HG02970 (cell line): ENCODE results near the gene RPS2.
"Not testable (repeated sequence)": the region's sequence is repeated elsewhere in the genome, so short reads cannot be mapped to it uniquely, and the experiment has no call there.

ENCODE experiments used
- ATAC-seq: cut with Tn5 transposase; IDR thresholded peaks from one replicate; pipeline ENCODE4 v1.9.1; 2021; ENCODE audit warnings: mild to moderate bottlenecking, moderate library complexity, moderate number of reproducible peaks; ENCODE audit not compliant: unreplicated experiment, low FRiP score

RPS2 gene

DNA sequence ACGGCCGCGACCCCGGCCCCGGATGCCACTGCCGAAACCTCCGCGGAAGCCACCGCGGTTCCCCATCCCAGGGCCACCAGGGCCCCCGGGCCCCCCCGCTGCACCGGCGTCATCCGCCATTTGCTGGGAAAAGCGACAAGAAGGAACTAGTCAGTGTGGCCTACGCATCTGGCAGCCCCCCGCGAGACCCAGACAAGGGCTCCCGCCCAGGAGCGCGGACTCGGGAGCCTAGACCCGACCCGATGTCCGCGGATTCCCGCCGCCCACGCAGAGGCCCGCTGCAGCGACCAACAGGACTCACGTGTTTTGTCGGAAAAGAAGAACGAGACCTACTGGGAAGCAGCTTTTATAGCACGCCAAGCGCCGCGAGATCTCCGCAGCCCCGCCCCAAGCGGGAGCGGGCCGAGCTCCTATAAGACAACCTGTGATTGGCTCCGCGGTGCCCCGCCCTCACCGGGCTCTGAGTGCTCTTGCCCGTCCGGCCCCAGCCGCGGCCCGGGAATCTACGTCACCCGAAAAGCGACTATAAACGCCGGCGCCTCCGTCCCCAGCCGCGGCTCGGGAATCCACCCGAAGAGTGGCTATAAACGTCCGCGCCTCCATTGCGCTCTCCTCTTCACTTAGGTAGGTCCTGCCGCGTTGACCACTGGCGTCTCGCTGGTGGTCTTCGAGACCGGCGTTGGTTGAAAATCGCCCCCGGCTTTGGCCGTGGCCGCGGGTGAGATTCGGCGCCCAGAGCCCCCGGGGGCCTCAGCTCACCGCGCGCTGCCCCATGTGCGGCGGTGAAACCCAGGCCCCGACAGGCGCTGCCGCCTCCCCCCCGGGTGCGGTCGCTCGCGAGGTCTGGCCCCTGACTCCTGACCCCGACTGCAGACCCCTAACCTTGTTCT is at the start of gene RPS2:
Gene RPS2, minus strand, starts transcription at position 321 of the 890 bp plus-strand sequence. Its CDS starts 201 bp downstream, at position 120.
- peak; percentile 80 for ATAC-seq

DNA sequence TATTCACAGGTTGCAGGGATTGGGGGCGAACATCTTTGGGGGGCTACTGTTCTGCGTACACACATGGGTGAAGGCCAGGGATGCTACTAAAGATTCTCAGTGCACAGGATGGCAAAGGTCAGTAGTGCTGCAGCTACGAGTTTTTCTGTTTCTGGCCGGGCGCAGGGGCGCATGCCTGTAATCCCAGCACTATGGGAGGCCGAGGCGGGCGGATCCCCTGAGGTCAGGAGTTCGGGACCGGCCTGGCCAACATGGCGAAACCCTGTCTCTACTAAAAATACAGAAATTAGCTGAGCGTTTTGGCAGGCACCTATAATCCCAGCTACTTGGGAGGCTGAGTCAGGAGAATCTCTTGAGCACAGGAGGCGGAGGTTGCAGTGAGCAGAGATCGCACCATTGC is 48.9 kb upstream of the RPS2 start:
- no peak for ATAC-seq

DNA sequence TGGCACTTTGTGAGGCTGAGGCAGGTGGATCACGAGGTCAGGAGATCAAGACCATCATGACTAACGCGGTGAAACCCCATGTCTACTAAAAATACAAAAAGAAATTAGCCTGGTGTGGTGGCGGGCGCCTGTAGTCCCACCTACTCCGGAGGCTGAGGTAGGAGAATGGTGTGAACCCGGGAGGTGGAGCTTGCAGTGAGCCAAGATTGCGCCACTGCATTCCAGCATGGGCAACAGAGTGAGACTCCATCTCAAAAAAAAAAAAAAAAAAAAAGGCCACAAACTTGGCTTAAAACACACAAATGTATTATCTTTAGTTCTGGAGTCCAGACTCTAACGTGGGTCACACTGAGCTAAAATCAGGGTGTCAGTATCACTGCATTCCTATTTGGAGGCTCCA is 47.1 kb upstream of the RPS2 start:
- not testable (repeated sequence) for ATAC-seq

DNA sequence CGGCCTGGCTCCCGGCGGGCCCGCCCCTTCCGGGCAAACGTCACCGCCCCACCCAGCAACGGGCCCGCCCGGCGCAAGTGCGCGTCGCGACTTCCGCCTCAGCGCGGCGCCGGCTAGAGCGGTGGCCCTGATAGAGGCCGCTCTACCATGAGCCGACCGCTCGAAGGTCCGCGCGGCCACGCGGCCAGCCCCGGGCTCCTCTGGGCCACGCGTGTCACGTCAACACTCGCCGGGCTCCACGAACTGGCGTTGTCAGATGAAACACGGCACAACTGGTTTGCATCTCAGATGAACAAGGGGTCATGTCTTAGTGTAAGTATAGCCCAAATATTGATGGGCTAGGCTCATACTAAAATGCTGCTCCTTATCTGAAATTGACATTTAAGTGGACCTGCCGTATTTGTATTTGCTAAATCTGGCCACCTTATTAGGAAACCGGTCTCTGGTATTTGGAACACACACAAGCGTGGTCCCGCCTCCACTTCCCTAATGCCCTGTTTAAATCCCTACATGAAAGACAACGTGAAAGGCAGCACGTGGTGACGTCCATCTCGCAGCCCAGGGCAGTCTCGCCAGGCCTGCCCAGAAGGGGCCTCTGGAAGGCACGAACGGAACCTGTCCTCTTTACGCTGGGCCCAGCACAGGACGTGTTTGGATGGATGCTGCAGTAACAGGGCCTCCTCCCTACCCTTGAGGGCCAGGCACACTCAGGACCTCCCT is 45.3 kb upstream of the RPS2 start, which contains the start of gene ZNF598:
Gene ZNF598, minus strand, starts transcription at position 31 of the 720 bp plus-strand sequence.
- ATAC-seq, result peak; percentile 76

DNA sequence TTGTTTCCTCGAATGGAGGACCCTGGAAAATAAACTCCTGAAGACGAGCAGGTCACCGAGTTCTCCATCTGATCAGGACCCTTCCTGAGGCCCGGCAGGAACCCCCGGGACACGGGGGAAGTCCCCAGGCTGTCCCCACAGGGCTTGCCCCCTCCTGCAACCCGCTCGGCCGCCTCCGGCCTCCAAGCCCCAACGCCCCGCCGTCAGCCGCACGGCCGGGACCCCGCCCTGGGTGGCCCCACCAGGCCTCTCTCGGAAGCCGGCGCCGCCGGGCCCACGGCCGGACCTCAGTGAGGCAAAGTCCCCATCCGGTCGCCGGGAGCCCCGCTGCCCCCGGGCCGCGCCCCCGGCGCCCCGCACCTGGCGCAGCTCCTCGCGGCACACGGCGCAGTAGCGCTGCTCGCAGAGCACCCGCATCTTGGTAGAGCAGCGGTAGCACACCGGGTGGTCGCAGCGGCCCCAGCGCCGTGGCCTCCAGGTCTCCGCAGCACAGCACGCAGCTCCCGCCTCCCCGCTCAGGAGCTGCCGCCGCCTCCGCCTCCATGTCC is 44.6 kb upstream of the RPS2 start:
- ATAC-seq, result peak; percentile 33

DNA sequence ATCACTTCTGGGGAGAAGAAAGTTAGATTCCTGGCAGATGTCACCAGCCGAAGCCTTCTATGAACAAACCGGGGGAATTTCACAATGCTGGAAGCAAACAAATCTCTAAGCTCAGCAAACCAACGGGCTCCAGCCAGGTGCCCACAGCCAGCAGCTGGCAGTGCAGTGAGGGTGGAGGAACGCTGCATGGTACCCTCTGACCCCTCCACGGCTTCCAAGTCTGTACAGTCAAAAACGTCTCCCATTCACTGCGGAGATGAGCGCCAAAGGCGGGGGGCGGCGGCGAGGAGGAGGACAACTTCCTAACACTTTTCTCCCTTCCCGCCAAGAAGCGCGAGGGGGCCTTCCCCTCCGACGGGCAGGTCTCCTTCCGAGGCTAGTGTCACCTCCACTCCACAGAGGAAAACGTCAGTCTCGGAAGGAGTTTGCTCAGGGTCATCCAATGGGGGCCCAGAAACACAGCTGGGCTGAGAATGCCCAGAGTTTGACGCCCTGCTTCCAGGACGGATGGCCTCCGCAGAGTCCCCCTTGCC is 44.1 kb upstream of the RPS2 start:
- no peak for ATAC-seq

DNA sequence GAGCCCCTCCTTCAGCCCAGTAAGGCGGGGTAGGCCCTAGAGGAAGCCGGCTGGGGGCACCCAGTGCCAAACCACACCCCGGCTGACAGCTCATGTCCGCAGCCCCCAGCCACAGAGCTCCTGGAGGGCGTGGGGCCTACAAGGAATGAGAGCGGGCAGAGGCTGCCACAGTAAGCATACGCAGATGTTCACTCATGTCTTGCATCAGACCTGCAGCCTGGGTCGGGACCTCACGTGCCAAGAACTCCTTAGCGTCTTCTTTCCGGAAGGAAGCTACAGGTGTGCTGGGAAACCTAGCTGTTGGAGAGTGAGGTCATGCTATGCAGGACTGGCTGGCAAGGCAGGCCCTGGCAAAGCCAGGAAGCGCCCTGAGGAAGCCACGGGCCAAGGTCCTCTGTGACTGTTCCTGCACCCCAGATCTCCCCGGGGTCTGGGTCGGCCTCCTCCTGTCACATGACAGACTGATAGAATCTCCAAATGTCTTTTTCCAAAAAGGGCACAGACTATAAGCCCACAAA is 43.4 kb upstream of the RPS2 start:
- no peak for ATAC-seq

DNA sequence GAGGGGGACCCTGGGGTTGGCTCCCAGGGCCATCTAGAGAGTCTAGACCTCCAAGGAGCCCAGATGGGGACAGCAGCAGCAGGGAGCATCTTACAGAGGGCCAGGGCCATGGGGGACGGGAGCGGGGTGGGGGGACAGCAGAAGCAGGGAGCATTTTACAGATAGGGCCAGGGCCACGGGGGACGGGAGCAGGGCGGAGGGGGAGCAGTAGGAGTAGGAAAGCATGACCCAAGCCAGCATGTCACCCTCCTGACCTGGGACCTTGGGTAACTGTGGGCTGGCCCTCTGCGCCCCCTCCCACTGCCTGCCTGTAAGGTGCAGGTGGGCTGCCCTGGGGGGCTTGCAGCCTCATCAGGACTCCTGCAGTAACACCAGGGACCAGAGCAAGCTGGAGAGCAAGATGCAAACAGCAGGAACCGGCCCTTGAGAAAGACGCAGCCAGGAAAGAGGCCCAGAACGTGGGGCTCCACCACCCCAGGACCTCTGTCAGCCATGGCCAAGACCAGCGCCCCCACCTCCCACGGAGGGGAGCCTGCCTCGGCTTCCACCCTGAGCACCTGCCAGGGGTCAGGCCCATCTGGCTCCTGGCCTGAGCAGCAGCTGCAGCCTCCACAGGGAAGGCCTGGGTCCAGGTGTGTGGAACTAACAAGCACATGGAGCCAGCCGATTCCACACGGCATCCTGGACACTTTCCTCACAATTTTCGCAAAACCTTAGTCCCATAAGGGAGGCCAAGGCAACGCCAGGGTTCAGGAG is 42.6 kb upstream of the RPS2 start:
- no peak for ATAC-seq

DNA sequence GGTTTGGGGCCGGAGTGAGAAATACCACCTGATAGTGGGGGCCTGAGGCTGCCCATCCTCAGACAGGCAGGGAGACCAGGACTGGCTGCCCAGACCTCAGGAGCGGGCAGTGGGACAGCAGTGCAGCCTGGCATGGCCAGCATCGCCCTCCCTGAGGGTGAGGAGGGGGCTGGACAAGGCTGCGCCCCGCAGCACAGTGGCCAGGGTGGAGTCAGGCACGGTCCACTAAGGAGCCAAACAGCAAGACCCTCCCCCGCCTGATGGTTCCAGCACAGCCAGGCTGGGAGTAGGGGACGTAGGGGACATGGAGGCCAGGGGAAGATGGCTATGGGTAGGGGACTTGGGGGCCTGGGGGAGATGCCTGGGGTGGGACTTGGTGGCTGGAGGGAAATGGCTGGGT is 41.7 kb upstream of the RPS2 start:
- no peak for ATAC-seq

DNA sequence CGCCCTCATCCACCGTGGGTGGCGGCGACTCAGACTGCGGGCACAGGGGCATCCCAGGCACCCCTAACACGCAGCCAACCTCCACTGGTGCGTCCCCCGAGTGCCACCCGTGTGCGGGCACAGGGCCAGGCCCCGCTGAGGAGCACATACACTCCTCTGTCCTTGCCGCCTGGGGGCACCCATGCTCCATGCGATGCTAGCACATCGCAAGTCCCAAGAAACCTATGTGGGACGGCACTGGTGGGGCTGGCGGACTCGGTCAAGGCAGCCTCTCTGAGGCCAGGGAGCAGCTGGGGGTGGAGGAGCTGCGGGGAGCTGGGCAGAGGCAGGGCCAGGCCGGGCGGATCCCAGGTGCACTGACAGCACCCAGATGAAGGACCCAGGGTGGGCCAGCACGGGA is 41.0 kb upstream of the RPS2 start:
- ATAC-seq, result no peak

DNA sequence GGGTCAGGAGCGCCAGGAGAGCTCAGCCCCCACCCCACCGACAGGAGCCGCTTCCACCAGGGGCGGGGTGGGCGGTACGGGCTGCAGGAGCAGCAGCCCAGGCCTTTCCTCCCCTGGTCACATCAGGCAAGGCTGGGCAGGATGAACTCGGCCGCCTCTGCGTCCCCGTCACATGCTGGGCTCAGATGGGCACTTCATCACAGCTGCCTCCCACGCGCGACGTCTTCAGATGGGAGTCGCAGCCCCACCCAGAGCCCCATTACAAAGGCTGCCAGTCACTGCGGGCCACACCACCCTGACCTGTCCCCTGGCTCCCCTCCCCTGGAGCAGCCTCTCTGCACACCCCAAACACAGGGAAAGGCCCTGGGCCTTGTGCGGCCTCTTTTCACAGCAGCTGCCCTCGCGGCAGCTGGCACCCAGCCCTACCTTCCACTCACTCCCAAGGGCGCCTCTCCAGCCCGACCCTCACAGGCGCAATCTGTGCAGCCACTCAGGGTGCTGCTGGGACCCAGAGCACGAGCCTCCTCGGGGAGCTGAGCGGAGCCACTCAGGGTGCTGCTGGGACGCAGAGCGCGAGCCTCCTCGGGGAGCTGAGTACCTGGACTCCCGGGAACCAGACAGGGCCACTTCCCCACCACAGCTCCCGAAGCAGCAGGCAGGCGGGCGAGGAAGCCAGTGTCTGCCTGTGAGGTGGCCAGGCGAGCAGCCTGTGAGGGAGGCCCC is 40.3 kb upstream of the RPS2 start:
- no peak for ATAC-seq

DNA sequence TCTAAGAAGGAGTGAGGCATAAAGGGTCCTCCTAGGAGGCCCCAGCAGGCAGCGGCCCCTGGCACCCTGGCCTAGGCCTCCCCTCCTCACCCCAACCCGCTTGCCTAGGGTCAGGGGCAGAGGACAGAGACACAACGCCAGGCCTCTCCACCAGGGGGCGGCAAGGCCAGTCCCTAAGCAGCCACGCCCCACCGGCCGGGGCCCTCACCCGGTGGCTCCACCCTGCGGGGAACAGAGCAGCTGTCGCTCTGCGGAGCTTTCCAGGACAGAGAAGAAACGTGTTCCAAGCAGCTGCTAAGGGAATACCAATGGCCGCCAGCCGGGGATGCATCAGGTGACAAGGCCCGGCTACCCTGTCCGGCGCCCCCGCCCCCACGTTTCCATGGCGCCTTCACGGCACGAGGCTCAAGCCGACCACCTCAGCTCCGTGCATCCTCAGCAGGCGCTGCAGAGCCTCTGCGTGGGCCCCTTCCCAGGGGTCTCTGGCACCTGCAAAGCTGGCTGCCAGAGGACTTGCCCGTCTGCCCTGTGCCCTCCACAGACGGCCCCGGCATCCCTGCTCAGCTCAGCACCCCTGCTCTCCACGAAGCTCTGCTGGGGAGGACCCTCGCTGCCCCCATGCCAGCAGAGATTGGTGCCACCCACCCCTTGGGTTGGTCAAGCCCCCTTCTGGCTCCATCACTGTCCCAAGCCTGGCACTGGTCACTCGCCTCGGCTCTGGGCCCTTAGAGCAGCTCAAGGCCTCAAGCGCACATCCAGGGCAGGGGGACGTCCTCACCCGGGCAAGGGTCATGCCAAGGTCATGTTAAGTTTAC is 39.4 kb upstream of the RPS2 start:
- peak; percentile 58 for ATAC-seq

DNA sequence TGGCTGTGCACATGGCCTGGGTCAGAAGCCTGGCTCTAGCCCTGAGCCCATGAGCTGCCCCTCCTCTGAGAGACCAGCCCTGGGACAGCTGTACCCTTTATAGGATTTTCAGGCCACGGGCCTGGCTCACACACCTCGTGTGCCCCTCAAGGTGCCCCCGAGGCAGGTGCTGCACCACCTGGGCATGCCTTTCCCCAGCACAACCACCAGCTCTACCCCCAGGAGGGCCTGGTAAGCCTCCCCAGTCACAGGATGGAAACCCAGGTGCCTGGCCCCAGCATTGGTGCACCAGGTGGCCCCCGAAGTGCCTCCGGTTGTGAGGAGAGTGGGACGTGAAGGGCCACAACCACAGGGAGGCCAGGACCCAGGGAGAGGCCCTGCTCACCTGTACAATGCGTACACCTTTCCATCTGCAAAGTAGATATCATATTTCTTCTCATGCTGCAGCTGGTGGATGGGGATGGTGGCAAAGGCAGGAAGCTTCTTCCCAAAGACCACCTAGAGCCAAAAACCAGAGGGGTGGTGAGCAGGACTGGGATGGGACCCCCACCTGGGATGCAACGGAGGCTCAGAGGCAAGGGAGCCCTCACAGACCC is 38.7 kb upstream of the RPS2 start:
- no peak for ATAC-seq

DNA sequence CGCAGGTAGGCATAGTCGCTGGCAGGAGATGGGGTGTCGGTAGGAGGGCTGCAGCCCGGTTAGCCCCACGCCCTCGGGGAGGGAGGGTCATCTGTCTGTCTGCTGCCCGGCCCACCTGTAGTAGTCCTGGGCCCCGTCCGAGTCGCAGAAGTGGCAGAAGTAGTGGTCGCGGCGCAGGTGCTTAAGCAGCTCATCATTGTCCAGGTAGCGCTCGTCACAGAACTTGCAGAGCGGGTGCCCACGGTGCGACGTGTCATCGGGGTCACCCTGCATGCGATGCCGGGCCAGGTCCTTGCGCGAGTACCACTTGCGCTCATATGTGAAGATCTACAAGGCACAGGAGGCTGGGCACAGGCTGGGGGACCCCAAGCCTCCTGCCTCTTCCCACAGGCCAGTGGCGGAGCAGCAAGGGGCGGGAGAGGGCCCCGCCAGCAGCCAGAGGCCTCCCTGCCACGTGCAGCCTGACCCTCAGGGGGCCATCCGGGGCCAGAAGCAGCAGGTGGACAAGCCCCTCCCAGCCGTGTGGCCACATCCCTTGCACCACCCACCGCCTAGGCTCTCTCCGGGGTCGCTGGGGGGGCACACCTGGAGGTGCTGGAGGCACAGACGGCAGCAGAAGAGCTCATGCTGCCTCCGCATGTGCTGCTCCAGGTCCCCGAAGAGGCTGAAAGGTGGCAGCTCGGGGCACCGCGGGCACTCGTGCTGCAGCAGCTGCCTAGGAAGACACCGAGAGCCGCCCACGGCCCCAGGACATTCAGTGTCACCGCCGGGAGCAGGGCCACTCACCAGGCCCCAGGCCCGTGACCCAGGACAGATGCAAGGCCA is 38.0 kb upstream of the RPS2 start:
- ATAC-seq, result no peak

DNA sequence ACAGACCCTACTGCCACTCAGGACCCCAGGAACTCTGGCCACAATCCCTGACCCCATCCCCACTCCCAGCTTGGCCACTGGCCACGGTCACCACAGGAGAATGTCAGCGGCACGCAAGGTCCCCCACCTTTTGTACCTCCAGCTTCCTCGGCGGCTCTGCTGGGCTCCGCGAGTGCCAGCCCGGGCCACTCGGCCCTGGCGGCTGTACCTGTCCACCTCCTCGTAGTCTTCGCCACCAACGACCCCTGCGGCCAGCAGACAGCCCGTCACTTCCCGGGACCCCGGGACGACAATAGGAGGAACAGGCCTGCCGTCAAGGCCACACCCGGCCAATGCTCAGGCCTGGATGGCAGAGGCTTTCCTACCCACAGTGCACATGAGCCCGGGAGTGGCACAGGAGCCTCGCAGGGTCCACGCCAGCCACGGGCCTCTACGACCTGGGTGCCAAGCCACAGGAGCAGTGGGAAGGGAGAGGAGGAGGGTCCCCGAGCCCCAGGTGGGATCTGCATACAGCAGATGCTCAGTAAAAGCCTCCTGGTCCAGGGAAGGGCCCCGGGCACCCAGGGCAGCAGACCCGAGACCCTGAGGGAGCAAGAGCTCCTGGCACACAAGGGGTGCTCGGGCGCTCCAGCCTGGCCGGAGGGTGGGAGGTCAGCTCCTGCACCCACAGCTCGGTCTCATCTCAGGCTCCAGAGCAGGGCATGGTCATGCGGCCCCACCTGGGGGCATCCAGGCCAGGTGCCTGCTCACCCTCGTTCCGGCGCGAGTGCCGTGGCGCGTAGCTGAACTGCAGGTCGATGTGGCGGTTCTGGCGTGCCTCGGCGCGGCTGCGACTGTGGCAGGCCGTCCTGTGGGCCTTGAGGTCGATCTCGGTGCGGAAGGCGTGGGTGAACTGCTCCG is 37.1 kb upstream of the RPS2 start:
- ATAC-seq, result no peak

DNA sequence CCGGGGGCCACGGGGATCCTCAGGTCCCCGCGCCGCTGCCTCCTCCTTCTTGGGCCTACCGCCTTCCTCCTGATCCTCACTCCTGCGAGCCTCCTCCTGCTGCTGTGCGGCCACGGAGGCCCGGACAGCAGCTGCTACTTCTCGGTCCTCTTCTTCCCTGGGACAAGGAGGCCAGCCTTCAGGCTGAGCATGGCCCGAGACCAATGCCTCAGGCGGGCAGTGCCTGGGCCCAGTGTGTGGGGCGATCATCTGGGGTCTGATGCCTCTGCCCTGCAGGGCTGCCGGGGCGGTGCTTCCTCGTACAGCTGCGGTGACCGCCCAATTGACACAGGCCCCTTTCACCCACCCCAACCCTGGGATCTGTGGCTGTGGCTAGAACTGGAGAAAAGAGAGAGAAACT is 36.4 kb upstream of the RPS2 start:
- ATAC-seq, result no peak
